ENCODE measurements around the gene FERMT1.

The FERMT1 gene

GRCh38 chr20:6122873-6123648 lies at the start of gene FERMT1:
Gene FERMT1 (minus strand): TSS chr20:6123030. CDS start chr20:6119554, 3,476 bp downstream.
- peak; percentile 62 for DNase-seq

DNA sequence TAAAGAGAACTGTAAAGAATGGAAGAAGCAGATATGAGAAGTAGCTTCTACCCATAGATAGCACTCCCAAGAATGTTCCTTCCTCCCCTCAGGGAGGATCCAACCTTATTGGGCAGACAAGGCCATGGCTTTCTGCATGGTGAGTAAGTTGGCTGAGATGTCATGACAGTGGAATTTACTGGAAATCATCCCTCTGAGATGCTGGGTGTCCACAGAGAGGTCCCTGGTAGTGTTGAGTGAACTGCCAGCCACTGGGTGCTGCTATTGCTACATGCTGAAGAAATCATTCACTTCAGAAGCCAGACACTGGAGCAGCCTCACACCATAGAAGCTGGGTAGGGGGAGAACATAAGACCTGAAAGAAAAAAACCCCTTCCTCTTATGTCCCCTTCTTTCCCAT lies 46.4 kb upstream of the FERMT1 start:
- DNase-seq = no peak

DNA sequence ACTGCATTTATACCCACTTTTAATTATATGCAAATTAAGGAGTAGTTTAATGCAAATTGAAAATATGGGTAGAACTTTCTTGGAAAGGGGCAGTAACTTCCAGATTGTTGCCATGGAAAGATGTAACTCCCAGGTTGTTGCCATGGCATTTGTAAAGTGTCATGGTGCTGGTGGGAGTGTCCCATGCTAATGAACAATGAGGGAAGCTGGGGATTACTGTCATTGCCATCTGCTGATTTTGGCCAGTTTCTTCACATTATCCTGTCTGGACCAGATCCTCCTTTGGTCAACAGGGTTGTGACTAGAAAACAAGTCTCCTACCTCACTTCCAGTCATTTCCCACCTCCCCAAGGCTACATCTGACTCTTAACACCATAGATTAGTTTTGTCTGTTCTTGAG lies 45.4 kb upstream of the FERMT1 start:
- no peak for DNase-seq

- DNase-seq = no peak
These were observed 42.5 kb upstream of the FERMT1 start for GRCh38 chr20:6165346-6165745.

DNA sequence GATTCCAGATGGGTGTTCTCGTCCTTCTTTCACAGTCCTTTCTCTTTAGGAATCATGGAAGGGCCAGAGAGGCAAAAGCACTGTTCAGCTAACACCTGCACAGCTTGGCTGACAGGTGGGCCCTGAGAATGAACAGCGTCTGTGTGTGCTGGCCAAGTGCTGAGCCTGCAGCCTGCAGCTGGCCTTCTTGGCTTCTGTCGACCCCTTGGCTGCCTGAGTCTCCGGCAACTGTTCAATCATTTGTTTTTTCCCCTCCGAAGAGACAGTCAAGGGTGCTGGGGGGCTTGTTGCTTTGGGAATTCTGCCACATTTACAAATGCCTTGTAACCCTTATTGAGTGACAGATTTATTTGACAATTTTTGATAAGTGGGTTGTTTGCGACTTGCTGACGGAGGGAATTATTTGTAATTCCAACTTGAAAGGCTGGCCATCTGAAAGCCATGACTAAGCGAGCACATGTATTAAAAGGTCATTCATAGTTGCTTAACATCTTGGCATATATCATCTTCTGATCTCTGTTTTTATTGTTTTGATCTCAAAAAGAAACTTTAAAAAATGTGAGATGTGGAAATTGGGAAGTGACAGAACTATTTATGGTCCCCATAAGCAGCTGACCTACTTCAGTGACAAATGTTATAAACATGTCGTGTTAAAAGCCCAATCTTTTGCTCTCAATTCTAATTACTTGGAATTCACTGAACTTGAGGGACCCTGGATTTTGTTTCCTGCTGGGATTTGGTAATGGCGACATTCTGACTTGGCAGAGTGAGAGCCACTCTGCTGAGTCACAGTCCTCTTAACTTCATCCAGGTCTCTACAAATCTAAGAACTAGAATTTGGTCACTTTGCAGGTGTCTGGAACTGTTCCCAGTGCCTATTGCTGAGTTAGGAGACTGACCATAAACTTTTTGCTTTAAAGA lies 41.9 kb upstream of the FERMT1 start:
- no peak for DNase-seq

GRCh38 chr20:6160736-6161135 lies 37.9 kb upstream of the FERMT1 start:
- no peak for DNase-seq

DNA sequence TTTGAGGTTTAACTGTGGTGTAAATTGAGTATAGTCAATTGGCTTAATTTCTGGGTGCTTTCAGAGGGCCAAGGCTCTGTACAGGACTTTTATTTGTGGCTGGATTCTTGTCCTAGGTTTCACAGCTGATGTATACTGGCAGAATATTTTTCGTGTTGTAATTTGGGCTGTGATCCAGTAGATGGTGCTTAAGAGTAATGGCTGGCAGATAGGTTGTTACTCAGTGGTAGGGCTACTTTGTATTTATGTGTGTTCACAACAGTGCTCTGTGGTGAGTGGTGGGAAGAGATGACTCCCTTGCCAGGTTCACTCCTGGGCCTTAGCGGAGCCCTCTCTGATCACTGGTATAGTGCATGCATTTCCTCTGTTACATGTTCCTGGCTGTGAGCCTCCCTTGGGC lies 34.5 kb upstream of the FERMT1 start:
- no peak for DNase-seq

DNA sequence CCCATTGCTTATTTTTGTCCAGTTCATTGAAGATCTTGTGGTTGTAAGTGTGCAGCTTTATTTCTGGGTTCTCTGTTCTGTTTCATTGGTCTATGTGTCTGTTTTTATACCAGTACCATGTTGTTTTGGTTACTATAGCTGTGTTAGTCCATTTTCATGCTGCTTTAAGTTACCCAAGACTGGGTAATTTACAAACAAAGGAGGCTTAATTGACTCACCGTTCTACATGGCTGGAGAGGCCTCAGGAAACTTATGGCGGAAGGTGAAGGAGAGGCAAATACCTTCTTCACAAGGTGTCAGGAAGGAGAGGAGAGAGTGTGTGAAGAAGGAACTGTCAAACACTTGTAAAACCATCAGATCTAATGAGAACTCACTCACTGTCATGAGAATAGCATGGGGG lies 29.9 kb upstream of the FERMT1 start:
- no peak for DNase-seq

DNA sequence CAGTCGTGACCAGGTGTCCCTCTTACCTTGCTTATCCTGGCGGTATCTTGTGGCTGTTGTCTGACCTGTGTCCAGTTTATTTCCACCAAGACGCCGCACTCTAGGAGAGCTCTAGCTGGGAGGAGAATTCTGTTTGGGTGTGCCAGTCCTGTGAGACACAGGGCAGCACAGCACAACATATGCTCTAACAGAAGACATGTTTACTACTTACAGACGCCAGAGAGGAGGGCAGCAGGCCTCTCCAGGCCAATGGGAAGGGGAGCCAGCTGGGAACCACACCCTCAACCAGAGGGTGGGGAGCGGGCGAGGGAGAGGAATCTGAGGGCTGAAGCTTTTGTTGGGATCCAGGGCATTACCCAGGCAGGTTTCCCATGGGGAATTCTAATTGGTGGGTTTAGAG lies 25.2 kb upstream of the FERMT1 start:
- DNase-seq = no peak

GRCh38 chr20:6142348-6142993 lies 19.6 kb upstream of the FERMT1 start:
- DNase-seq = peak; percentile 75

DNA sequence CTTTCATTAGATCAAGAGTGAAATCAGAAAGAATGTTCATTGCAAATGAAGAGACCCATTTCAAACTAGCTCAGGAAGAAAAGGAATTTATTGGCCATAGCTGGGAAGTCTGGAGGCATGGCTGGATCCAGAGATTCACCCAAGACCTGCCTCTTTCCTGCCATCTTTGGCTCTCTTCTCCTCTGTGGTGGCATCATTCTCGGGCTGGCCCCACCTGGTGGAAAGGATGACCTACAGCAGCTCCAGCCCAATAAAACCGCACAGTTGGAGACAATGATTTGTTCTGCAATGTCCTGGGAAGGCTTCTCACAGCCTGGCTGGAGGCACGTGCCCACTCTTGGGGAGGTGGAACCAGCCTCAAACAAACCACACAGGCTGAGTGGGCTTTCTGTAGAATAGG lies 18.1 kb upstream of the FERMT1 start:
- no peak for DNase-seq

DNA sequence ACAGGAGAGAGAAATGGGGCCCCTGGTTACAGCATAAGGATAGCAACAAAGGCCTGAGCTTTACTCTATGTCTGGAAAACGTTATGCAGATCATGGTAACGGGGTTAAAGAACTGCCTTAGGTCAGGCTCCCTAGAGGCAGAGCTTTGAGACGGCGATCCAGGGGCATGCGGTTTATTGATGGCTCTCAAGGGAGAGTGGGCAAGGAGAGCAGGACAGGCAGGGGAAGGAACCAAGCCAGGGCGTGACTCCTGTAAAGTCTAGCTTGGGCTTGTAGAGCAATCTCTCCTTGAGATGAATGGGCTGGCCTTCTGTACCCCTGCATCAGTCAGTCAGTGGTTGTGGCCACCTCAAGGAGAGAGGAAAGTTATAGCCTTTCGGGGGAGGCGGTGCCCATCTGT lies 12.5 kb upstream of the FERMT1 start:
- DNase-seq = no peak

- no peak for DNase-seq
These were observed 11.8 kb upstream of the FERMT1 start for GRCh38 chr20:6134592-6134991.

DNA sequence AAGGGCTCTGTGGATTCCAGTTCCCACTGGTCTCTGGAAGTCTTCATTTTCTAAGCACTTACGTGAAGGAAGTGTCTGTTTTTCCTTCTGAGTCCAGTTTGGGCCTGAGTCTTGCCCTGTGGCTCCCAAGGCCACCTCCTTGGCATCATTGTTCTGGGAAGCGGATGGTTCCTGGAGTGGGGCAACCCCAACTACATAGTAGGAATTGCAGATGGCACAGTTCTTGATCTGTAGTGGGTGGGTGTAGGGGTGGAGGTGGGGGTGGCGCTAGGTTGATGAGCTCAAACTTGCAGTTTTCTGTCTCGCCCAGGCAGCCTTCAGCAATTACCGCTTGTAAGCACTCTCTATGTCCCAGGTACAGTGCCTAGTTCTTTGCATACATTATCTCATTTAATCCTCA lies 7.2 kb upstream of the FERMT1 start:
- DNase-seq = no peak

GRCh38 chr20:6127825-6128224 lies 5.0 kb upstream of the FERMT1 start:
- DNase-seq = no peak

- no peak for DNase-seq
These were observed 4.0 kb upstream of the FERMT1 start for GRCh38 chr20:6126846-6127245.

- DNase-seq = no peak
These were observed 802 bp upstream of the FERMT1 start for GRCh38 chr20:6123649-6124014.

GRCh38 chr20:6122111-6122872 lies 538 bp downstream of the FERMT1 start:
- no peak for DNase-seq

GRCh38 chr20:6121504-6121903 lies 1.3 kb downstream of the FERMT1 start:
- no peak for DNase-seq

- no peak for DNase-seq
These were observed 2.3 kb downstream of the FERMT1 start for GRCh38 chr20:6120491-6120988.

GRCh38 chr20:6116758-6117157 lies 6.1 kb downstream of the FERMT1 start:
- DNase-seq = no peak

DNA sequence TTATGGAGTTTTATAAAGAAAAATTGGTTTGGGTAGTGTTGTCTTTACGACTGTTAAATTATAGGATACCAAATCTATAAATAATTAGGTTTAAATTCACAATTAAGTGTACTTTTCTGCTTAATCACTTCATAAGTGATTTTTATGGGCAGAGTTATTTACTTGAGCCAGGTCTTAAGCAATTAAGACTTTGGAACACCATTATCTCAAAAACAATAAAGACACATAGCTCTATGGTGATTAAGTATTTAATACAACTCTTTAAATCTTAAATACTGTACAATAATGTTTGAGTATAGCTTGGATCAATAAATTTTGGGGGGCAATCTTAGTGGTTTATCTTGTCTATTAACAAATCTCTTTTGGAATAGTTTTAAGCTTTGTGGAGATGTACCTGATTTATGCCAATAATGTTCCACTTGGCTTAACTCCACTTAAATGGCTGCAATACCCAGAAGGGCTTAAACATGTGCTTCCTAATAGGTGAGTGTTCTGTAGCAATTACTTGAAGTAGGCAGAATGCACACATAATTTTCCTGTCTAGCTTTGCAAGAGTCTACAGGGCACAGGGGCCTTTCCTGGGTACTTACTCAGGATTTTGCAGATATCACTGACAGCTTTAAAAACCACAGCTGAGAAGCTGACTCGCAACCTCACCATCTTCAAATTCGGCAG lies 7.5 kb downstream of the FERMT1 start:
- no peak for DNase-seq
